ENCODE measurements around the gene SPTSSA.
A peak's percentile ranks its signal among the peaks of the same experiment; 100 is the strongest.
"Not testable (repeated sequence)": the region's sequence is repeated elsewhere in the genome, so short reads cannot be mapped to it uniquely, and the experiment has no call there.

Gene SPTSSA, protein sequence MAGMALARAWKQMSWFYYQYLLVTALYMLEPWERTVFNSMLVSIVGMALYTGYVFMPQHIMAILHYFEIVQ

DNA sequence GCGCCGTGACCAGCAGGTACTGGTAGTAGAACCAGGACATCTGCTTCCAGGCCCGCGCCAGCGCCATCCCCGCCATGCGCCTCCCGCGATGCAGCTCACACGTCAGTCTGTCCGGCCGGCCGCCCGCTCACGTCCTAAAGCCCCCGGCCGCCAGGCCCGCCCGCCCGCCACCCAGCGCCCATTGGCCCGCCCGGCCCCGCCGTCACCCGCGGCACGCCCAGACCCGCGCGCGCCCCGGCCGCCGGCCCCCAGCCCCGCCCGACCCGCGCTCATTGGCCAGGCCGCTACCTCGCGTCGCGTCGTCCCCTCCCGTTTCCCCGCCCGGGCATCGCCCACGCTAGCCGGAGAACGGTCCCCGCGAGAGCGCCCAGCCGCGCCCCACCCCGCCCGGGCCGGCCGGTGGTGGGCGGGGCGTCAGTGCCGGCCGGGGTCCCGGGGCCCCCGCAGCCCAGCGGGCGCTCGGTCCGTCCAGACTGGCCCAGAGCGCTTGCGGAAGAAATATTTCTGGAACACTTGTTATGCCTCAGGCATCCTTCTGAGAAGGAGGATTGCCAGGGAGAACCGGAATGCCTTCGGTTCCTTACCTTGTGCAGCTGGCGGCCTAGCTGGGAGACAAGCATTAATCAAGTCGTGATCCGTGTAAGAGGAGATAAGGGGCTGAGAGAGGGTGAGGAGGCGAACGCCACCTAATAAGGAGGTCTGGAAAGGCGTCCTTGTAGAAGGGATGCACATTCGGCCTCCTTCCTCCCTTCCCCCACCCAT lies at the start of gene SPTSSA:
SPTSSA (minus strand) TSS at position 109 of the 762 bp plus-strand sequence; CDS start at position 76, 33 bp downstream.
- H3K4me3 ChIP-seq (ENCODE audit: low read length), result peak within 1 kb of the TSS; percentile 72
- H3K9ac ChIP-seq (ENCODE audit: low read length), result peak within 1 kb of the TSS; percentile 62
- peak; percentile 77 for DNase-seq
- TF ChIP-seq, protein P1, sequence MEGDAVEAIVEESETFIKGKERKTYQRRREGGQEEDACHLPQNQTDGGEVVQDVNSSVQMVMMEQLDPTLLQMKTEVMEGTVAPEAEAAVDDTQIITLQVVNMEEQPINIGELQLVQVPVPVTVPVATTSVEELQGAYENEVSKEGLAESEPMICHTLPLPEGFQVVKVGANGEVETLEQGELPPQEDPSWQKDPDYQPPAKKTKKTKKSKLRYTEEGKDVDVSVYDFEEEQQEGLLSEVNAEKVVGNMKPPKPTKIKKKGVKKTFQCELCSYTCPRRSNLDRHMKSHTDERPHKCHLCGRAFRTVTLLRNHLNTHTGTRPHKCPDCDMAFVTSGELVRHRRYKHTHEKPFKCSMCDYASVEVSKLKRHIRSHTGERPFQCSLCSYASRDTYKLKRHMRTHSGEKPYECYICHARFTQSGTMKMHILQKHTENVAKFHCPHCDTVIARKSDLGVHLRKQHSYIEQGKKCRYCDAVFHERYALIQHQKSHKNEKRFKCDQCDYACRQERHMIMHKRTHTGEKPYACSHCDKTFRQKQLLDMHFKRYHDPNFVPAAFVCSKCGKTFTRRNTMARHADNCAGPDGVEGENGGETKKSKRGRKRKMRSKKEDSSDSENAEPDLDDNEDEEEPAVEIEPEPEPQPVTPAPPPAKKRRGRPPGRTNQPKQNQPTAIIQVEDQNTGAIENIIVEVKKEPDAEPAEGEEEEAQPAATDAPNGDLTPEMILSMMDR (IDR thresholded peaks at IDR 0.05; ENCODE audit: low read length), result no peak
- TF ChIP-seq EZH2 (optimal IDR thresholded peaks at IDR 0.05; ENCODE audit: low read depth, low read length) (no peak), EZH2phosphoT487 (IDR thresholded peaks at IDR 0.05; ENCODE audit: low read length) (no peak)
- peak within 1 kb of the TSS; percentile 81 for H3K4me2 ChIP-seq (ENCODE audit: low read depth, low read length)
- H3F3A ChIP-seq (ENCODE audit: insufficient read depth, low read length), result no peaks in the 10 kb centered on the region; the same call in 1 of the 2 replicates
- H3K9me3 ChIP-seq (replicated peaks; ENCODE audit: insufficient read depth, low read length), result no peaks in the 10 kb centered on the region
- no peaks in the 10 kb centered on the region for H3K9me2 ChIP-seq (replicated peaks; ENCODE audit: insufficient read depth, low read length)
- H2AFZ ChIP-seq (ENCODE audit: low read length), result peak within 1 kb of the TSS; percentile 72; the same call in 1 of the 2 replicates
- no peaks in the 10 kb centered on the region for H3K27me3 ChIP-seq (replicated peaks; ENCODE audit: insufficient read depth, low read length)
- H3K36me3 ChIP-seq (replicated peaks; ENCODE audit: insufficient read depth, low read length), result no peaks in the 10 kb centered on the region
- H3K27ac ChIP-seq (ENCODE audit: low read length), result peak within 1 kb of the TSS; percentile 39; the same call in 1 of the 2 replicates
- H4K20me1 ChIP-seq (ENCODE audit: insufficient read depth, low read length), result no peaks in the 10 kb centered on the region
- H3K4me1 ChIP-seq (ENCODE audit: low read length), result peaks cover 12% of the 10 kb centered on the region
- peaks cover 37% of the 10 kb centered on the region for H3K79me2 ChIP-seq (ENCODE audit: low read length)

DNA sequence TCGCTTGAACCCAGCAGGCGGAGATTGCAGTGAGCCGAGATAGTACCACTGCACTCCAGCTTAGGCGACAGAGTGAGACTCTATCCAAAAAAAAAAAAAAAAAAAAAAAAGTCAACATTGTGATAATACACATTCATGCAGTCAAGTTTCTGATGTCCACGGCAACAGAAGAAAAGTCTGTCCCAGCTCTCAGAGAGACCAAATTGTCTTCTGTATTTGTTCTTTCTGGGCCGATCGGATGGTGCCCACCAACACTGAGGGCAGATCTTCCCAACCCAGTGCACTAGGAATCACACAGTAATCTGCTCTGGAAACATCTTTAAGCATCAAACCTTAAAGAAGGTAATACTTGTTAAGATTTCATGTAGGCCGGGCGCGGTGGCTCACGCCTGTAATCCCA lies 45.8 kb upstream of the SPTSSA start:
- Histone ChIP-seq H3K79me2 (ENCODE audit: low read length) (no peaks in the 10 kb centered on the region), H3K4me1 (ENCODE audit: low read length) (no peaks in the 10 kb centered on the region), H3K4me3 (ENCODE audit: low read length) (no peak overlapping the region), H4K20me1 (ENCODE audit: insufficient read depth, low read length) (no peaks in the 10 kb centered on the region), H3K27ac (ENCODE audit: low read length) (no peak overlapping the region), H3K36me3 (replicated peaks; ENCODE audit: insufficient read depth, low read length) (no peaks in the 10 kb centered on the region), H3F3A (ENCODE audit: insufficient read depth, low read length) (no peaks in the 10 kb centered on the region), H2AFZ (ENCODE audit: low read length) (no peak overlapping the region), H3K9me3 (replicated peaks; ENCODE audit: insufficient read depth, low read length) (no peaks in the 10 kb centered on the region), H3K9ac (ENCODE audit: low read length) (no peak overlapping the region), H3K9me2 (replicated peaks; ENCODE audit: insufficient read depth, low read length) (no peaks in the 10 kb centered on the region), H3K4me2 (ENCODE audit: low read depth, low read length) (no peak overlapping the region), H3K27me3 (replicated peaks; ENCODE audit: insufficient read depth, low read length) (no peaks in the 10 kb centered on the region)
- TF ChIP-seq, protein P1 (IDR thresholded peaks at IDR 0.05; ENCODE audit: low read length), result no peak
- TF ChIP-seq EZH2 (optimal IDR thresholded peaks at IDR 0.05; ENCODE audit: low read depth, low read length) (no peak), EZH2phosphoT487 (IDR thresholded peaks at IDR 0.05; ENCODE audit: low read length) (no peak)
- DNase-seq, result no peak

DNA sequence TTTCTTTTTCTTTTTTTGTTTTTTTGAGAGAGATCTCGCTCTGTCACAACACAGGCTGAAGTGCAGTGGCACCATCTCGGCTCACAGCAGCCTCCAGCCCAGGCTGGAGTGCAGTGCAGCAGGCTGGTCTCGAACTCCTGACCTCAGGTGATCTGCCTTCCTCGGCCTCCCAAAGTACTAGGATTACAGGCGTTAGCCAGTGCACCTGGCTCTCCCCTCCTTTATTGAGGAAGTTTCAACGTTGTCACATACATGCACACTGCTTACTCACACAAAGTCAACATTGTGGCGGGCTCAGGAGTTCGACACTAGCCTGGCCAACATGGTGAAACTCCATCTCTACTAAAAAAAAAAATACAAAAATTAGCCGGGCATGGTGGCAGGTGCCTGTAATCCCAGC lies 45.4 kb upstream of the SPTSSA start:
- H3K9me3 ChIP-seq (replicated peaks; ENCODE audit: insufficient read depth, low read length), result no peaks in the 10 kb centered on the region
- no peak overlapping the region for H3K4me2 ChIP-seq (ENCODE audit: low read depth, low read length)
- no peaks in the 10 kb centered on the region for H3K27me3 ChIP-seq (replicated peaks; ENCODE audit: insufficient read depth, low read length)
- H3K36me3 ChIP-seq (replicated peaks; ENCODE audit: insufficient read depth, low read length), result no peaks in the 10 kb centered on the region
- TF ChIP-seq, protein P1 (IDR thresholded peaks at IDR 0.05; ENCODE audit: low read length), result no peak
- TF ChIP-seq EZH2 (optimal IDR thresholded peaks at IDR 0.05; ENCODE audit: low read depth, low read length) (no peak), EZH2phosphoT487 (IDR thresholded peaks at IDR 0.05; ENCODE audit: low read length) (no peak)
- H3K4me1 ChIP-seq (ENCODE audit: low read length), result no peaks in the 10 kb centered on the region
- H3K79me2 ChIP-seq (ENCODE audit: low read length), result no peaks in the 10 kb centered on the region
- no peaks in the 10 kb centered on the region for H4K20me1 ChIP-seq (ENCODE audit: insufficient read depth, low read length)
- no peak overlapping the region for H3K4me3 ChIP-seq (ENCODE audit: low read length)
- no peak overlapping the region for H2AFZ ChIP-seq (ENCODE audit: low read length)
- H3K9ac ChIP-seq (ENCODE audit: low read length), result no peak overlapping the region
- DNase-seq, result no peak
- H3K9me2 ChIP-seq (replicated peaks; ENCODE audit: insufficient read depth, low read length), result no peaks in the 10 kb centered on the region
- no peak overlapping the region for H3K27ac ChIP-seq (ENCODE audit: low read length)
- no peaks in the 10 kb centered on the region for H3F3A ChIP-seq (ENCODE audit: insufficient read depth, low read length)

DNA sequence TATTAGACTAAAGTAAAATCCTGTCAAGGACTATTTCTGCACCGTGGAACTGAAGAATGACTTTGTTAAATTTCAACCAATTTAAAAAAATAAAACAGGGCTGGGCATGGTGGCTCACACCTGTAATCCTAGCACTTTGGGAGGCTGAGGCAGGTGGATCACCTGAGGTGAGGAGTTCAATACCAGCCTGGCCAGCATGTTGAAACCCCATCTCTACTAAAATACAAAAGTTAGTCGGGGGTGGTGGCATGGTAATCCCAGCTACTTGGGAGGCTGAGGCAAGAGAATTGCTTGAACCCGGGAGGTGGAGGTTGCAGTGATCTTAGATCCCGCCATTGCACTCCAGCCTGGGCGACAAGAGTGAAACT lies 43.1 kb upstream of the SPTSSA start:
- H3K79me2 ChIP-seq (ENCODE audit: low read length); H3K27ac ChIP-seq (ENCODE audit: low read length); H3K27me3 ChIP-seq (replicated peaks; ENCODE audit: insufficient read depth, low read length); H2AFZ ChIP-seq (ENCODE audit: low read length); H4K20me1 ChIP-seq (ENCODE audit: insufficient read depth, low read length); H3K9me2 ChIP-seq (replicated peaks; ENCODE audit: insufficient read depth, low read length); H3K4me1 ChIP-seq (ENCODE audit: low read length); H3K9me3 ChIP-seq (replicated peaks; ENCODE audit: insufficient read depth, low read length); H3K9ac ChIP-seq (ENCODE audit: low read length); DNase-seq; H3K36me3 ChIP-seq (replicated peaks; ENCODE audit: insufficient read depth, low read length); H3K4me2 ChIP-seq (ENCODE audit: low read depth, low read length); H3K4me3 ChIP-seq (ENCODE audit: low read length); H3F3A ChIP-seq (ENCODE audit: insufficient read depth, low read length): not testable (repeated sequence)

DNA sequence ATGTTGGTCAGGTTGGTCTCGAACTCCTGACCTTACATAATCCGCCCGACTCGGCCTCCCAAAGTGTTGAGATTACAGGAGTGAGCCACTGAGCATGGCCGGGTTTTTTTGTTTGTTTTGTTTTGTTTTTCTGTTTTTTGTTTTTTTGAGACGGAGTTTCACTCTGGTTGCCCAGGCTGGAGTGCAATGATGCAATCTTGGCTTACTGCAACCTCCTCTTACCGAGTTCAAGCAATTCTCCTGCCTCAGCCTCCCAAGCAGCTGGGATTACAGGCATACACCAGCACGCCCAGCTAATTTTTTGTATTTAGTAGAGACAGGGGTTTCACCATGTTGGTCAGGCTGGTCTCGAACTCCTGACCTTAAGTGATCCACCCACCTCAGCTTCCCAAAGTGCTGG lies 42.0 kb upstream of the SPTSSA start:
- DNase-seq; H4K20me1 ChIP-seq (ENCODE audit: insufficient read depth, low read length); H3K9ac ChIP-seq (ENCODE audit: low read length); H3K4me2 ChIP-seq (ENCODE audit: low read depth, low read length); H3K4me1 ChIP-seq (ENCODE audit: low read length); H3K9me2 ChIP-seq (replicated peaks; ENCODE audit: insufficient read depth, low read length); H3K27ac ChIP-seq (ENCODE audit: low read length); H3K36me3 ChIP-seq (replicated peaks; ENCODE audit: insufficient read depth, low read length); H3K9me3 ChIP-seq (replicated peaks; ENCODE audit: insufficient read depth, low read length); H2AFZ ChIP-seq (ENCODE audit: low read length); H3F3A ChIP-seq (ENCODE audit: insufficient read depth, low read length); H3K27me3 ChIP-seq (replicated peaks; ENCODE audit: insufficient read depth, low read length); H3K79me2 ChIP-seq (ENCODE audit: low read length); H3K4me3 ChIP-seq (ENCODE audit: low read length): not testable (repeated sequence)

Measured in MM.1S (cell line).